Measurements from ENCODE around the gene CELSR1. TPM values are rescaled to one million over a fixed set of nuclear protein-coding genes. Genes with fewer than 3 reads are reported as not detected.

CELSR1 gene
- polyA plus RNA-seq, 4 donors = 21.5 to 28.6 (median 26.5) TPM

- DNase-seq (ENCODE audit: low read depth in 4 of 4, low spot score in 2 of 4) = no peak
Observed at GRCh38 chr22:46576556-46577367, 39.3 kb upstream of the CELSR1 start.

GRCh38 chr22:46575911-46576555 is 38.6 kb upstream of the CELSR1 start:
- DNase-seq (ENCODE audit: low read depth in 4 of 4, low spot score in 2 of 4) = no peak

DNA sequence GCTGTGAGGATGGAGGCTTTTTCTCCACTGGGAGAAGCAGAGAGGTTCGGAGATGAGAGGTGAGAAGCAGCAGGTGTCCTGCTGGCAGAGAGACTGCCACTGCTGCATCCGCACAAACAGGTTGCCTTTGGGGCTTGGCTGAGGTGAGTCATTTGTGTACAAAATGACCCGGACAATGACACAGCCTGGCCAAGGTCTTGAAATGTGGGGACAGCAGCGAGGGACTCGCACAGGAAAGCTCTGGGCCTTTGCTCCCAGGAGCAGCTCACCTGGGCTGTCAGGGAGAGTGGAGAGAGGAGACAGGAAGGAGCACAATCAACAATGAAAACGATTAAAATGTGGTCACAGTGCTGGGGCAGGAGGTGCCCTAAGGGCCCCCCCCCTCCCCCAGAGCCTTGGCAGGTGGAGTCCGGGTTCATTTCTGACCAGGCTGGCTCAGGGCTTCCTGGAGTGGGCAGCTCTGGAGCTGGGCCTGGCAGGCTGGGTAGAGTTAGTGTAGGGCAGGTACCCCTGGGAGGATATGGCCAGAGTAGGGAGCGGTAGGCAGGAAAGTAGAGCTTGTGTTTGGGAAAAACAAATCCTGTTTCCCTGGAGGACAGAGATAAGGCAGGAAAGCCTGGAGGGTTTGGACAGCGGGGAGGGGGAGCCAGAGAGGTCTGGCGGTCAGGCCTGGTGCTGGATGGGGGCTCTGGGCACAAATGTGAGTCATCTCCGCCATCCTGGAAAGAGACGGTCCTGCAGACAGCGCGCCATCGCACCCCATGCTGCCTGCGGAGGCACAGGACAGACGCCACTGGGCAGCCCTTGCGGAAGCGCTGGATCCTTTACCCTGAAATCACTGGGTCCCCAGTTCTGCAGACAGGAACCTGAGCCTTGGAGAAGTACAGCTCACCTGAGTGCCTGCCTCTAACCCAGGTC is 37.8 kb upstream of the CELSR1 start:
- no peak for DNase-seq (ENCODE audit: low read depth in 4 of 4, low spot score in 2 of 4)

DNA sequence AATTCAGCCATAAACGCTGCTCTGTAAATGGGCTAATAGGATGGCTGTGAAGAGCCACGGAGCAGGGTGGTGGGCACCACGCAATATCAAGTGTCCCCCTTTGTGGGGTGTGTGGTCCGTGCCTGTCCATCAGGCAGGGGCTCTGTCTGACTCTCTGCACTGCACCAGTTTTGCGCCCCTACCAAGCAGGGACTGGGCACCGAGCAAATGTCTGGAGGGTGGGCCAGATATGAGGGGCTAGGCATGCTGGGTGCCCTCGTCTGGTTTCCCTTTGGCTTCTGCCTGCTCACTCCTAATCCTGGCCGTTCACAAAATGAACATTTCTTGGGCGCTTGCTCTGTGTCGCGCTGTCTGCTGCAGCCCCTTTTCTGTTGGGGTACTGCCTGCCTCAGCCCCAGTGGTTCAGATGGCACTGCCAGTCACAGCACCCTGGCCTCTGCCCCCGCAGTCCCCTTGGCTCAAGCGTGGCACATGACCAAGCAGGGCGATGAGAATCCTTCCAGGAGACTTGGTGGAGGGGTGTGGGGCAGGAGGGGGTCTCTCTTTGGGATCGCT is 37.1 kb upstream of the CELSR1 start:
- no peak for DNase-seq (ENCODE audit: low read depth in 4 of 4, low spot score in 2 of 4)

DNA sequence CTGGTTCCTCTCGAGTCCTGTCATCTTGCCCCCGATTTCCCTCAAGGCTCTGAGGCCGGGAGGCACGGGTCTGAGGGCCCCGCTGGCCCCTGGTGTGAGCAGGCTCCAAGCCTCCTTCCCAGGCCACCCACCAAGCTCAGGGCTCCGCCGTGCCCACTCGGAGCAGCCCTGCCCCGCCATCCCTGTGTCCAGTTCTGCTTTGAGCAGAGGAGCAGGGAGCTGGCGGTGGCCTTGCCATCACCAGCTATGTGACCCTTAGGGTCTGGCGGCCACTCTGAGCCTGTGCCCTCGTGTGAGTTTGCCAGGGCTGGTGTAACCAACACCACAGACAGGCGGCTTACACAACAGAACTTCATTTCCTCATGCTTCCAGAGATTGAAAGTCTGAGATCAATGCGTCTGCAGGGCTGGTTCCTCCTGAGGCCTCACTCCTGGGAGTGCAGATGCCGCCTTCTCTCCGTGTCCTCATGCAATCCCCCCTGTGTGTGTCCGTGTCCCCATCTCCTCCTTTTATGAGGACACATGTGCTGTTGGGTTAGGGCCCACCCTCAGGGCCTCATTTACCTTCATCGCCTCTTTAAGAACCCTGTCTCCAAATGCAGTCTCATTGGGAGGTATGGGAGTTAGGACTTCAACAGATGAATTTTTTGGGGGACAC is 36.5 kb upstream of the CELSR1 start:
- DNase-seq (ENCODE audit: low read depth in 4 of 4, low spot score in 2 of 4) = no peak

DNA sequence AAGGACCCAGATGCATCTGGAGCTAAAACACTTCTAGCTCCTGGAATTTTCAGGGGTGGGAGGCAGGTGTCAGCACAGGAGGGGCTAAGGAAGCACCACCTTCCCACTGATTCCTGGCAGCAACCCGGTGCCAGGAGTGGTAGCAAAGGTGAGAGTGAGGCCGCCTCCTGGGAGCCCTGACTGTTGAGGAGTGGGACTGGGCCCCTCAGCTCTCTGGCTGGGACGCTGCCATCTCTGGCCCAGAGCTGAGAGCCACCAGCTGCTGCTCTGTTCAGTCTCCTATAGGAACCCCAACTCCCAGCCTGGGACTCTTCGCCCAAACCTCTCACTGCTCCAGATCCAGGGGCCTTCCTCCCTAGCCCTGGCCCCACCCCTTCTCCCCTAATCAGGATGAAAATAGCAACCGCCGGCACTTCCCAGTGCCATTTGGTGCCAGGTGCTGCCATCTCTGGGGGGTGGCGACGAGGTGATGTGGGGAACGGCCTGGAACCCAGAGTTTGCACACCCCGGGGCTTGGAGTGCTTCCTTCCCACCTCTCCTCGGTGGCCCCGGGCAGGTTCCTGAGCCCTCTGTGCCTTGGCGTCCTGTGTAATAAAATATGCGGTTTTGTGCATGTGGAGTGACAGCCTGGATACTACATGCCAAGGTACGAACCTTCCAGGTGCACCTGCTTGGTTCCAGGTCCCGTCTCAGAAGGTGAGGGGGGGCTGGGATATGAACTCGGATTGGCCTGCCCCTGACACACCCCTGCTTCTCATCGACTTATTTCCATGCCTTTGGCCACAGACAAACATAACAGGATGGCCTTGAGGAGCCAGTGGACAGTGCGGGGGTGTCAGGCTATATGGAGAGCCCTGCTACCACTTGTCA is 35.7 kb upstream of the CELSR1 start:
- DNase-seq (ENCODE audit: low read depth in 4 of 4, low spot score in 2 of 4) = no peak

DNA sequence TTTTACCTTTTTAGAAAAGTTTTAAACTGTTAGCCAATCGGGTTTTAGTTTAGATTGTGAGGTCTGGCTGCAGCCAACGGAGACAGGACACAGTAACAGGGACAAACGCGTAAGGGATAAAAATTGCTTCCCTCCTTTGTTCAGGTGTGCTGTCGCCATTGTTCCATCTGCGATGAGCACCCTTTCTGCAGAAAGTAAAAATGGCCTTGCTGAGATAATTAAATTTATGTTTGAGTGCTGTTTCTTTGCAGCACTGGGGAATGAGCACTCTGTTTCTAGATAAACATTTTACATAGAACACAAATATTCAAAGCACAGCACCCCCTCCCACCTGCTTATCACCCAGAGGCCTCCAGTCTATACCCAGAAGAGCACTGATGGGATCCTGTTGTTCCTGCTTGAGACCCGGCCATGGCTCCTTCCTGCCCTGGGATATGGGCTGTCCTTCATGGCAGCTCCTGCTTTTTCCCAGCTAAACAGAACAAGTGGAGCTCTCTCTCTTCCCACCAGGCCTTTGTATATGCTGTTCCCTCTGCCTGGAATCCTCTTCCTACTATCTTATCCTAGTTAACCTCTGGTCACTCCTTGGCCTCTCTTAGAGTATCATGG is 34.3 kb upstream of the CELSR1 start:
- no peak for DNase-seq (ENCODE audit: low read depth in 4 of 4, low spot score in 2 of 4)

- no peak for DNase-seq (ENCODE audit: low read depth in 4 of 4, low spot score in 2 of 4)
Observed at GRCh38 chr22:46569848-46570695, 32.7 kb upstream of the CELSR1 start.

GRCh38 chr22:46569055-46569847 is 31.8 kb upstream of the CELSR1 start:
- DNase-seq (ENCODE audit: low read depth in 4 of 4, low spot score in 2 of 4) = no peak

DNA sequence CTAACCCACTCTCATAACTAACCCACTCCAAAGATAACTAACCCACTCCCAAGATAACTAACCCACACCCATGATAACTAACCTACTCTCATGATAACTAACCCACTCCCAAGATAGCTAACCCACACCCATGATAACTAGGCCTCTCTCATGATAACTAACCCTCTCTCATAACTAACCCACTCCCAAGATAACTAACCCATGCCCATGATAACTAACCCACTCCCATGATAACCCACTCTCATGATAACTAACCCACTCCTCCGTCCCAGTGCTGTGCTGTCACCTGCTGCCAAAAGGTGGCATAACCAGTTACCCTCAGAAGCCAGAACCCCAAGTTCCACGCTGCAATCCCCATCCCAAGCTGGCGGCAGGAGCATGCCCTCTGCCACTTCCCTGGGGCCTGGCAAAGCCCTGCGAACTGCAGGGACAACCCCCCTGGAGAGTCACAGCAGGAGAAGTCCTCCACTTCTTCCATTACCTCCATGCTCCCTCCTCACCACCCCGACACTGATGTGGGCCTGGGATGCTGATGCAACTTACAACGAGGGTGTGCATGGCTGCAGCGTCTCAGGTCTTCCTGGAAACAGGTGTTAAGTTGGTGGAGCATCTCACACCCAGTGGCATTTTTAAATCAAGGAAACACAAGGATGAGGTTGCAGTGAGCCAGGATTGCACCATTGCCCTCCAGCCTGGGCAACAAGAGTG is 30.8 kb upstream of the CELSR1 start:
- no peak for DNase-seq (ENCODE audit: low read depth in 4 of 4, low spot score in 2 of 4)

DNA sequence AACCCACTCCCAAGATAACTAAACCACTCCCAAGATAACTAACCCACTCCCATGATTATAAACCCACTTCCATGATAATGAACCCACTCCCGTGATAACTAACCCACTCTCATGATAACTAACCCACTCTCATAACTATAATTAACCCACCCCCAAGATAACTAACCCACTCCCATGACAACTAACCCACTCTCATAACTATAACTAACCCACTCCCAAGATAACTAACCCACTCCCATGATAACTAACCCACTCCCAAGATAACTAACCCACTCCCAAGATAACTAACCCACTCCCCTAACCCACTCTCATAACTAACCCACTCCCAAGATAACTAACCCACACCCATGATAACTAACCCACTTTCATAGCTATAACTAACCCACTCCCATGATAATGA is 30.1 kb upstream of the CELSR1 start:
- no peak for DNase-seq (ENCODE audit: low read depth in 4 of 4, low spot score in 2 of 4)

DNA sequence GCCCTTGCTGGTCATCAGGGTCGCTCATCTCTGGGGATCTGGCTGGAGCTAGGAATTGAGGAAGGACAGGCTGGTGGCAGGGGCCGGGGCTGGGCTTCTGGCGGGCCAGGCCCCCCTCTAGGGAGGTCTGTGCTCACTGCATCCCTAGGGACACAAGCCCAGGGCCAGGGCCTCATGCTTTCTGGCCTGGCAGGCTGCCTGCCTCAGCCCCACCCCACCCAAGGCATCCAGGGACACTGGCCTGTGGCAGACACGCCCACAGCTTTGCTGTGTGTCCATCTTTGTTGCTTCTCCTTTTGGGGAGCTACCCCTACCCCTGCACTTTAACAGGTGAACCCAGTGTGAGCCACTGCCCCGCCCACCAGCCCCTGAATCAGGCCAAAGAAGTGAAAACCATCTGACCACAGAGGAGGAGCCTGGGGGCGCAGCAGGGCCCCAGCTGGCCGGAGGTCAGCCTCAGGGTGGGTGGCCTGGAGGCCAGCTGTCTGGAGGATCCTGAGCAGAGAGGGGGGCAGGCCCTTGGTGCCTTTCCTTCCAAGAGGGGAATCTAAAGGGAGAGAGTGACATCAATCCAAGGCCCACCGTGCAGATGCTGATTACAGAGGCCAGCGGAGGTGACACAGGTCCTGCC is 26.8 kb upstream of the CELSR1 start:
- no peak for DNase-seq (ENCODE audit: low read depth in 4 of 4, low spot score in 2 of 4)

DNA sequence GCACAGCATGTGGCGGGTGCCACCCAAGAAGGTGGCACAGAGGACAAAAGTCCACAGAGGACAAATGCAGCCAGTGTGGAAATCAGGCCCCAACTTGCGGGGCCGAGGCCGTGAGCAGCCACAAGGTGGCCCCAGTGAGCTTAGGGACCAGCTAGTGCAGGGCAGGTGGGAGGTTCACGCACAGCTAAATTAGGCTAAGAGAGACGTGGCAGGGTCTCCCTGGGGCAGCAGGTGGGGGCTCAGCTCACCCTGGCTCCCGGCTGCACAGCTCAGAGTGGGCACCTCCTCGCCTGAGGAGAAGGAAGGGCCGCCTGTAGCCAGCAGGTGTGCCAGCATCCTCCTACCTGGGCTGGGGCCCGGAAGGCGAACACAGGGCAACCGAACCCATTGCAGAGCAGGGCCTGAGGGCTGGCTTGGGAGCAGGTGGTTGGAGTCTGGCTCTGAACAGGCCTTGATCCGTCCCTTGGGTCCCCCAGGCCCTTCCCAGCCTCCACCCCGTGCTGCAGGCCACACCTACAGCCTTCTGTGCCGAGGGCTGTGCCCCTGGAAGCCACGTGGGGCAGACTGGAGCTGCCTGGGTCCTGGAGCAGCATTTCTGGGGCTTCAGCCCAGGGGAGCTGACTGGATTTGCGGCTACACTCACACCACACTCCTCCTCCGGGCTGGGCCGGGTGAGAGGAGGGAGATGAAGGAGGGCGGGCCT is 26.1 kb upstream of the CELSR1 start:
- DNase-seq (ENCODE audit: low read depth in 4 of 4, low spot score in 2 of 4) = no peak

DNA sequence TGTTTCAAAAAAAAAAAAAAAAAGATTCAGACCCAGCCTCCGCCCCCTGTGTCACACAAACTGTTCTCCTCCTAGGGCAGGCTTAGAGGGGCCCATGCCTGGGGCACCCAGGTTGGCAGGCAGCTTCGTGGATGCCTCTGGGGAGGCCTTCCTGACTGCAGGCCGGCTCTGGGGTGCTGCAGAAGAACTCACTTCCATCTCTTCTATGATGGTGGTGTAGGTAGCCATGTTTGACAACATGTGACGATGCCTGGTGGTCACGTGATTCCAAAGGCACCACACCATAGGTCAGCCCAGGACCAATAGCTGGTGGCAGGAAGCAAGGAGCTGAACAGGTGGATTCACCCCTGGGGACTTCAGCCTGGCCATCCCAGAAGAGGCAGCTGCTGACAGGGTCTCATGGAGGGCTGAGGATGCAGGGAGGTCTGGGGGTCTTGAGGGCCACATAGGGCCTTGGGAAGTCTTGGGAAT is 24.1 kb upstream of the CELSR1 start:
- no peak for DNase-seq (ENCODE audit: low read depth in 4 of 4, low spot score in 2 of 4)

DNA sequence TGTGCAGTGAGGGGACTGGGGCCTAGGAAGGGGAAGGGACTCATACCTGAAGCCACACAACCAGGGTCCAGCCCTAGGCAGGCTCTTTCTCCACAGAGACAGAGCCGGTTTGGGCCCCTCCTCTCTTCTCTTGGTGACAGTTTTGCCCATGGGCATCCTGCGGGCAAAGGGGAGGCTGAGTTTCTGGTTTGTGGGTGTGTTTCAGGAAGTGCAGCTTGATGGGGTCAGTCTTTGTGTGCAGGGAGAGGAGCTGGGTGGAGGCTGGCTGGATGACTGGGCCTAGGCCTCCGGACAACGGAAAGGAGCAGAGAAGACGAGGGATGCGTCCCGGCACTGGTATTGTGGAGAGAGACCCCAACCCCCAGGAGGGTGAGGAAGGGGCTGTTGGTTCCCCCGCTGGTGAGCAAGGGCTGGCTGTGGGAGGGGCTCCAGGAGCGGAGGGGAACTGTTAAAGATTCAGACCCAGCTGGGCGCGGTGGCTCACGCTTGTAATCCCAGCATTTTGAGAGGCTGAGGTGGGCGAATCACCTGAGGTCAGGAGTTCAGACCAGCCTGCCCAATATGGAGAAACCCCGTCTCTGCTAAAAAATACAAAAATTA is 23.4 kb upstream of the CELSR1 start:
- DNase-seq (ENCODE audit: low read depth in 4 of 4, low spot score in 2 of 4) = no peak
